ACC112 (cell line): ENCODE data around the gene DCAF4L1.

Experiments used
- H2AFZ ChIP-seq: fragments of 200-600 bp; sonication (generic); one replicate; pipeline ENCODE4 v1.6.0; 2017; ENCODE audit warnings: antibody characterized with exemption, low read length; ENCODE audit not compliant: unreplicated experiment
- H3K27ac ChIP-seq: fragments of 200-600 bp; sonication (generic); 2 replicates; pipeline ENCODE4 v1.5.1; 2014; ENCODE audit warnings: low read depth, mild to moderate bottlenecking, antibody characterized with exemption, low read length, moderate library complexity
- H3K27me3 ChIP-seq: fragments of 200-600 bp; sonication (generic); 2 replicates; pipeline ENCODE4 v1.6.1; 2014; ENCODE audit warnings: mild to moderate bottlenecking, antibody characterized with exemption, low read length, moderate library complexity, mixed read lengths; ENCODE audit not compliant: insufficient read depth
- H3K36me3 ChIP-seq: fragments of 200-600 bp; sonication (generic); 2 replicates; pipeline ENCODE4 v1.6.1; 2016; ENCODE audit warnings: mild to moderate bottlenecking, antibody characterized with exemption, low read length, moderate library complexity, mixed read lengths; ENCODE audit not compliant: insufficient read depth
- H3K4me1 ChIP-seq: fragments of 200-600 bp; sonication (generic); one replicate; pipeline ENCODE4 v1.6.1; 2016; ENCODE audit warnings: low read length, mixed read lengths; ENCODE audit not compliant: insufficient read depth, unreplicated experiment, control insufficient read depth
- H3K4me3 ChIP-seq: fragments of 200-600 bp; sonication (generic); 2 replicates; pipeline ENCODE4 v1.5.1; 2014; ENCODE audit warnings: mild to moderate bottlenecking, low read depth, low read length
- H3K79me2 ChIP-seq: fragments of 200-600 bp; sonication (generic); one replicate; pipeline ENCODE4 v1.6.0; 2016; ENCODE audit warnings: low read length; ENCODE audit not compliant: control insufficient read depth, unreplicated experiment, insufficient read depth

Gene DCAF4L1

GRCh38 chr4:42018451-42018850 lies 36.9 kb downstream of the DCAF4L1 start:
- H3K27ac ChIP-seq = no peak overlapping the region
- H3K36me3 ChIP-seq = peaks cover 21% of the 10 kb centered on the region
- H3K4me1 ChIP-seq = no peaks in the 10 kb centered on the region

More at GRCh38 chr4:42018451-42018850, 36.9 kb downstream of the DCAF4L1 start:
- Histone ChIP-seq H3K79me2 (peaks cover 11% of the 10 kb centered on the region), H3K27me3 (no peaks in the 10 kb centered on the region), H2AFZ (no peak overlapping the region), H3K4me3 (no peak overlapping the region)
